Measurements from ENCODE around the gene BOC. TPM values are rescaled to one million over a fixed set of nuclear protein-coding genes. Genes with fewer than 3 reads are reported as not detected.

The BOC gene
- total and polyA plus RNA-seq, 2 experiments from 2014 or later = 2.1 to 4.1 TPM

DNA sequence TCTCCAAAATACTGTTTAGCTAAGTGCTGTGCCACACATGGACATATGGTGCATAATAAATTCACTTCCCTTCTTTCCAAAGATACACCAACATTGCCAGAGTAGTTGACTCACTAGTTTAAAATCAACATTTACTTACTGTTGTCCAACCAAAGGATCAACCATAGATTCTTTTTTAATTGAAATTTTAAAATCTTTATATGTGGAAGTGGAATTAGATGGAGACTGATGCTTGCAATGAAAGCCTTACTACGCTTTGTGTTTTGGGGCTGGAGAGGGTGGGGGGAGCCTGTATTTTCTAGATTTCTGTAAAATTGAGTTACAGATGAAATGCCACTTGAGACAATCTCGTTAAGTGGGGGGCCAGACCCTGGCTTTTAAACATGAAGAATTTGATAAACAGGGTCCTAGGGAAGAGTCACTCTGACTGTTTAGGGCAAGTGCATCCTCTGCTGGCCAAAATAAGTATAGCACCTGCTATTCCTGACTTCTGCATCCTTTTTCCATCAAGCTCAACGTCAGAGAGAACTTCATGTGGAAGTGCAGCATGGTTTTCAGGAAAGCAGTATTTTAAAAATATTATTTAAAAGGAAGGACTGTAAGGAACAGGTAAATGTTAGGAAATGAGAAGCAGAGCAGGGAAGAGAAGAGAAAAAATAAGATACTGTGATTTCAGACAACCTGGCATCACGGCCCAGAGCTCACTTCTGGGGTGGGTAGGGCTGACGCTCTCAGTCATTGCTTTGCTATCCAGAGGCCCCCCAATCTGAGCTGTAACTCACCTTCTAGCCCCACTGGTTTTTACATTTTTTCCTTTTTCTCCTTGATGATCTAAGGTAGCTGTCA is 76.7 kb downstream of the BOC start:
- H3K36me3 Mint-ChIP-seq (ENCODE audit: low read depth) = peaks cover 5% of the 10 kb centered on the region; the same call in 2 of the 3 replicates
- H3K4me1 ChIP-seq (ENCODE audit: insufficient read depth) = no peaks in the 10 kb centered on the region
- no peak overlapping the region for H3K27ac ChIP-seq (ENCODE audit: low read depth)
- TF ChIP-seq, protein P1, sequence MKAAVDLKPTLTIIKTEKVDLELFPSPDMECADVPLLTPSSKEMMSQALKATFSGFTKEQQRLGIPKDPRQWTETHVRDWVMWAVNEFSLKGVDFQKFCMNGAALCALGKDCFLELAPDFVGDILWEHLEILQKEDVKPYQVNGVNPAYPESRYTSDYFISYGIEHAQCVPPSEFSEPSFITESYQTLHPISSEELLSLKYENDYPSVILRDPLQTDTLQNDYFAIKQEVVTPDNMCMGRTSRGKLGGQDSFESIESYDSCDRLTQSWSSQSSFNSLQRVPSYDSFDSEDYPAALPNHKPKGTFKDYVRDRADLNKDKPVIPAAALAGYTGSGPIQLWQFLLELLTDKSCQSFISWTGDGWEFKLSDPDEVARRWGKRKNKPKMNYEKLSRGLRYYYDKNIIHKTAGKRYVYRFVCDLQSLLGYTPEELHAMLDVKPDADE (IDR thresholded peaks at IDR 0.05) = no peak
- TF ChIP-seq, protein P2, sequence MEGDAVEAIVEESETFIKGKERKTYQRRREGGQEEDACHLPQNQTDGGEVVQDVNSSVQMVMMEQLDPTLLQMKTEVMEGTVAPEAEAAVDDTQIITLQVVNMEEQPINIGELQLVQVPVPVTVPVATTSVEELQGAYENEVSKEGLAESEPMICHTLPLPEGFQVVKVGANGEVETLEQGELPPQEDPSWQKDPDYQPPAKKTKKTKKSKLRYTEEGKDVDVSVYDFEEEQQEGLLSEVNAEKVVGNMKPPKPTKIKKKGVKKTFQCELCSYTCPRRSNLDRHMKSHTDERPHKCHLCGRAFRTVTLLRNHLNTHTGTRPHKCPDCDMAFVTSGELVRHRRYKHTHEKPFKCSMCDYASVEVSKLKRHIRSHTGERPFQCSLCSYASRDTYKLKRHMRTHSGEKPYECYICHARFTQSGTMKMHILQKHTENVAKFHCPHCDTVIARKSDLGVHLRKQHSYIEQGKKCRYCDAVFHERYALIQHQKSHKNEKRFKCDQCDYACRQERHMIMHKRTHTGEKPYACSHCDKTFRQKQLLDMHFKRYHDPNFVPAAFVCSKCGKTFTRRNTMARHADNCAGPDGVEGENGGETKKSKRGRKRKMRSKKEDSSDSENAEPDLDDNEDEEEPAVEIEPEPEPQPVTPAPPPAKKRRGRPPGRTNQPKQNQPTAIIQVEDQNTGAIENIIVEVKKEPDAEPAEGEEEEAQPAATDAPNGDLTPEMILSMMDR (conservative IDR thresholded peaks at IDR 0.05; ENCODE audit: low read depth in 2 of 2) = peak; percentile 96
- no peak for TF ChIP-seq POLR2AphosphoS5 (IDR thresholded peaks at IDR 0.05; ENCODE audit: low read depth)
- TF ChIP-seq ZNF331 (CRISPR knock-in tag; IDR thresholded peaks at IDR 0.05; ENCODE audit: low read depth) = no peak
- TF ChIP-seq, protein P3, sequence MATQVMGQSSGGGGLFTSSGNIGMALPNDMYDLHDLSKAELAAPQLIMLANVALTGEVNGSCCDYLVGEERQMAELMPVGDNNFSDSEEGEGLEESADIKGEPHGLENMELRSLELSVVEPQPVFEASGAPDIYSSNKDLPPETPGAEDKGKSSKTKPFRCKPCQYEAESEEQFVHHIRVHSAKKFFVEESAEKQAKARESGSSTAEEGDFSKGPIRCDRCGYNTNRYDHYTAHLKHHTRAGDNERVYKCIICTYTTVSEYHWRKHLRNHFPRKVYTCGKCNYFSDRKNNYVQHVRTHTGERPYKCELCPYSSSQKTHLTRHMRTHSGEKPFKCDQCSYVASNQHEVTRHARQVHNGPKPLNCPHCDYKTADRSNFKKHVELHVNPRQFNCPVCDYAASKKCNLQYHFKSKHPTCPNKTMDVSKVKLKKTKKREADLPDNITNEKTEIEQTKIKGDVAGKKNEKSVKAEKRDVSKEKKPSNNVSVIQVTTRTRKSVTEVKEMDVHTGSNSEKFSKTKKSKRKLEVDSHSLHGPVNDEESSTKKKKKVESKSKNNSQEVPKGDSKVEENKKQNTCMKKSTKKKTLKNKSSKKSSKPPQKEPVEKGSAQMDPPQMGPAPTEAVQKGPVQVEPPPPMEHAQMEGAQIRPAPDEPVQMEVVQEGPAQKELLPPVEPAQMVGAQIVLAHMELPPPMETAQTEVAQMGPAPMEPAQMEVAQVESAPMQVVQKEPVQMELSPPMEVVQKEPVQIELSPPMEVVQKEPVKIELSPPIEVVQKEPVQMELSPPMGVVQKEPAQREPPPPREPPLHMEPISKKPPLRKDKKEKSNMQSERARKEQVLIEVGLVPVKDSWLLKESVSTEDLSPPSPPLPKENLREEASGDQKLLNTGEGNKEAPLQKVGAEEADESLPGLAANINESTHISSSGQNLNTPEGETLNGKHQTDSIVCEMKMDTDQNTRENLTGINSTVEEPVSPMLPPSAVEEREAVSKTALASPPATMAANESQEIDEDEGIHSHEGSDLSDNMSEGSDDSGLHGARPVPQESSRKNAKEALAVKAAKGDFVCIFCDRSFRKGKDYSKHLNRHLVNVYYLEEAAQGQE (IDR thresholded peaks at IDR 0.05; ENCODE audit: unreplicated experiment) = no peak
- H3F3A ChIP-seq (replicated peaks; ENCODE audit: low read depth) = no peaks in the 10 kb centered on the region
- H2AFZ ChIP-seq = no peak overlapping the region
- ATAC-seq (peak; percentile 69), DNase-seq (ENCODE audit: low spot score) (peak; percentile 81)
- H4K20me1 ChIP-seq (replicated peaks; ENCODE audit: insufficient read depth) = no peaks in the 10 kb centered on the region
- no peaks in the 10 kb centered on the region for H3K79me2 ChIP-seq (replicated peaks; ENCODE audit: insufficient read depth)
- no peaks in the 10 kb centered on the region for H3K9me2 ChIP-seq (ENCODE audit: insufficient read depth)
- no peak overlapping the region for H3K4me2 ChIP-seq
- no peaks in the 10 kb centered on the region for H3K27me3 ChIP-seq (ENCODE audit: insufficient read depth)
- H3K27ac Mint-ChIP-seq = no peak overlapping the region
- H3K4me3 ChIP-seq = no peak overlapping the region
- no peaks in the 10 kb centered on the region for H3K36me3 ChIP-seq (ENCODE audit: insufficient read depth)
- peaks cover 6% of the 10 kb centered on the region; the same call in 2 of the 3 replicates for H3K4me1 Mint-ChIP-seq
- H3K9me3 Mint-ChIP-seq = no peaks in the 10 kb centered on the region
- no peak overlapping the region for H3K4me3 Mint-ChIP-seq
- peaks cover 6% of the 10 kb centered on the region for H3K27me3 Mint-ChIP-seq (ENCODE audit: insufficient read depth, low read depth, poor library complexity)

DNA sequence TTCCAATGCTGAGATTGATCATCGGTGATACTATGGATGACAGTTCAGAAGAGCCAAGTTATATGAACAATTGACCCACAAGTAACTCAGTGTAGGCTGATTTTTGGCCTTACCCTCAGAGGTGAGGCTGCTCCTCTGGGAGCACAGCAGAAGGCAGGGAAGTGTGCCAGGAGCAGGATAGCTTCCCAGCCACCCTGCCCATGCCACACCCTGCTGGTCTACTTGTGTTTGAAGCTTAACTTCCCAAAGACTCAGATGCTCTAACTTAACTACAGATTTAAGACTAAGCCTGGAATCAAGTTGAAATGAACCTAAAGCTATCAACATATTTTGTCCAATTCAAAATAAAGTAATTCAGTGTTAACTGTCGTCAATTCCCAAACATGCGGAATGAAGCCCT is 77.5 kb downstream of the BOC start:
- peaks cover 6% of the 10 kb centered on the region for H3K27me3 Mint-ChIP-seq (ENCODE audit: insufficient read depth, low read depth, poor library complexity)
- H3K36me3 Mint-ChIP-seq (ENCODE audit: low read depth) = peaks cover 5% of the 10 kb centered on the region; the same call in 1 of the 3 replicates
- Histone ChIP-seq H3K79me2 (replicated peaks; ENCODE audit: insufficient read depth) (no peaks in the 10 kb centered on the region), H3K4me3 (no peak overlapping the region), H4K20me1 (replicated peaks; ENCODE audit: insufficient read depth) (no peaks in the 10 kb centered on the region), H3K4me2 (no peak overlapping the region), H3K27ac (ENCODE audit: low read depth) (no peak overlapping the region), H3K9me2 (ENCODE audit: insufficient read depth) (no peaks in the 10 kb centered on the region), H3F3A (replicated peaks; ENCODE audit: low read depth) (no peaks in the 10 kb centered on the region), H3K4me1 (ENCODE audit: insufficient read depth) (no peaks in the 10 kb centered on the region), H2AFZ (no peak overlapping the region), H3K27me3 (ENCODE audit: insufficient read depth) (no peaks in the 10 kb centered on the region), H3K36me3 (ENCODE audit: insufficient read depth) (no peaks in the 10 kb centered on the region)
- no peaks in the 10 kb centered on the region for H3K9me3 Mint-ChIP-seq
- peaks cover 6% of the 10 kb centered on the region; the same call in 2 of the 3 replicates for H3K4me1 Mint-ChIP-seq
- no peak overlapping the region for H3K4me3 Mint-ChIP-seq
- ATAC-seq = no peak
- DNase-seq (ENCODE audit: low spot score) = no peak
- no peak for TF ChIP-seq CREB1 (CRISPR knock-in tag; IDR thresholded peaks at IDR 0.05; ENCODE audit: low read depth)
- H3K27ac Mint-ChIP-seq = no peak overlapping the region
